OCI-LY3 (cell line): ENCODE results near the gene SP7.
A peak's percentile ranks its signal among the peaks of the same experiment; 100 is the strongest.

ENCODE experiments used
- H2AFZ ChIP-seq: fragments of 200-600, 300-600 bp; shearing (Covaris generic); 2 replicates; pipeline ENCODE4 v1.6.0; 2014; ENCODE audit warnings: antibody characterized with exemption, low read depth, low read length
- H3K27ac ChIP-seq: fragments of 200-600, 300-600 bp; sonication (generic); 2 replicates; pipeline ENCODE4 v1.5.1; 2014; ENCODE audit warnings: mild to moderate bottlenecking, low read length, moderate library complexity, mixed read lengths
- H3K27me3 ChIP-seq: fragments of 200-600, 300-600 bp; sonication (generic); 2 replicates; pipeline ENCODE4 v1.6.1; 2014; ENCODE audit warnings: low read depth, low read length, mixed read lengths
- H3K36me3 ChIP-seq: fragments of 200-600, 300-600 bp; sonication (generic); replicated peaks from 2 replicates; pipeline ENCODE3; 2014; ENCODE audit warnings: low read depth, low read length, mixed read lengths
- H3K4me1 ChIP-seq: fragments of 300-600, 200-600 bp; sonication (generic); 2 replicates; pipeline ENCODE4 v1.6.1; 2014; ENCODE audit warnings: low read length, mixed read lengths
- H3K4me2 ChIP-seq: fragments of 200-600, 300-600 bp; sonication (generic); 2 replicates; pipeline ENCODE4 v1.6.1; 2014; ENCODE audit warnings: low read length, mixed read lengths
- H3K4me3 ChIP-seq: fragments of 300-600, 200-600 bp; sonication (generic); 2 replicates; pipeline ENCODE4 v1.5.1; 2014; ENCODE audit warnings: antibody characterized with exemption, mild to moderate bottlenecking, low read length, moderate library complexity
- H3K79me2 ChIP-seq: fragments of 300-600, 200-600 bp; shearing (Covaris generic); 2 replicates; pipeline ENCODE4 v1.6.1; 2014; ENCODE audit warnings: mild to moderate bottlenecking, low read length, mixed read lengths
- H3K9ac ChIP-seq: fragments of 300-600, 200-600 bp; shearing (Covaris generic); 2 replicates; pipeline ENCODE4 v1.6.0; 2014; ENCODE audit warnings: mild to moderate bottlenecking, low read length, moderate library complexity
- H3K9me3 ChIP-seq: fragments of 200-600, 300-600 bp; shearing (Covaris generic); 2 replicates; pipeline ENCODE4 v1.6.1; 2014; ENCODE audit warnings: low read length, mixed read lengths; ENCODE audit not compliant: insufficient read depth
- H4K20me1 ChIP-seq: fragments of 200-600, 300-600 bp; sonication (generic); 2 replicates; pipeline ENCODE4 v1.6.1; 2016; ENCODE audit warnings: low read length, mixed read lengths; ENCODE audit not compliant: insufficient read depth
- EZH2phosphoT487 ChIP-seq: fragments of 200-600 bp; shearing (Covaris generic); IDR thresholded peaks from 2 replicates; pipeline ENCODE4 v1.6.1; 2018; ENCODE audit warnings: antibody characterized with exemption, mixed run types, low read depth
- TF ChIP-seq, protein P1 (sequence below): fragments of 200-600, 300-600 bp; sonication (generic); IDR thresholded peaks from 2 replicates; pipeline ENCODE4 v1.5.1; 2014; ENCODE audit warnings: antibody characterized with exemption, low read length, low read depth

The SP7 gene

DNA sequence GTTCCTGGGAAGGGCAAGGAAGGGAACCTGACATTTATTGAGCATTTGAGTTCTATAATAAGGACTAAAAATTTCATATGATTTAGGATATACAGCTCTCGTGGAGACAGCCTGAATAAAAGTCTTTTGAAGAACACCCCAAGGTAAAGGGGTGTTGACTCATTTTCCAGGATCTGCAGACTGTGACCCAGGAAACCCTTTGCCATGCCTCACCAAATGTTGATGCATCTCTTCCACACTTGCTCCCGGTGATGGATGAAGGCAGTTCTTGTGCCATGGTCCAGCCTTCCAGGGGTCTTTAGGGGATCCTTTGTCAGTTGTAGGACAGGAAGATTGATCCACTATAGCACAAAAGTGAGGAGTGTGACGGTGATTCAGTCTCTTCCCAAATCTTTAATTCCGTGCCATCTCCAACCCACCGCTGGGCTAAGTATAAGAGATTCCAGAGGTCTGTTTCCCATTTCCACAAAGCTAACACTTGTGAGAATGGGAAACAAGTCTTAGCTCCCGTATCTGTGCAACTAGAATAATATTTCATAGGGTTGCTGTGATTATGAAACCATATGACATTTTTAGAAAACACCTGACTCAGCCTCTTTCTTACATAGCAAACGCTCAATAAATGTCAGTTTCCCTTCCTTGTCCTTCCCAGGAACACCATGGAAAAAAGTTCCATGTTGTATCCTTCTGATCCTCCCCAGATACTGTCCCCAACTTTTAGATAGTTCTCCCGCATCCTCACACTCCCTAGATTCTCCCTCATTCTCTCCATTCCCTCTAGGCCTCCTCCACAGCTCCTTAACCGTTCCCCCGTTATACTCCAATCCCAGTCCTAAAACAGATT is 15.6 kb downstream of the SP7 start:
- no peaks in the 10 kb centered on the region for H3K9me3 ChIP-seq
- H3K4me2 ChIP-seq: peak overlapping the region; percentile 89
- no peaks in the 10 kb centered on the region for H3K27me3 ChIP-seq
- peak overlapping the region; percentile 87 for H3K9ac ChIP-seq
- peak overlapping the region; percentile 86 for H3K4me3 ChIP-seq
- peaks cover 16% of the 10 kb centered on the region for H3K4me1 ChIP-seq
- H3K27ac ChIP-seq: peak overlapping the region; percentile 84; the same call in 1 of the 2 replicates
- H3K36me3 ChIP-seq: peaks cover 10% of the 10 kb centered on the region
- TF ChIP-seq EZH2phosphoT487: no peak
- TF ChIP-seq, protein P1, sequence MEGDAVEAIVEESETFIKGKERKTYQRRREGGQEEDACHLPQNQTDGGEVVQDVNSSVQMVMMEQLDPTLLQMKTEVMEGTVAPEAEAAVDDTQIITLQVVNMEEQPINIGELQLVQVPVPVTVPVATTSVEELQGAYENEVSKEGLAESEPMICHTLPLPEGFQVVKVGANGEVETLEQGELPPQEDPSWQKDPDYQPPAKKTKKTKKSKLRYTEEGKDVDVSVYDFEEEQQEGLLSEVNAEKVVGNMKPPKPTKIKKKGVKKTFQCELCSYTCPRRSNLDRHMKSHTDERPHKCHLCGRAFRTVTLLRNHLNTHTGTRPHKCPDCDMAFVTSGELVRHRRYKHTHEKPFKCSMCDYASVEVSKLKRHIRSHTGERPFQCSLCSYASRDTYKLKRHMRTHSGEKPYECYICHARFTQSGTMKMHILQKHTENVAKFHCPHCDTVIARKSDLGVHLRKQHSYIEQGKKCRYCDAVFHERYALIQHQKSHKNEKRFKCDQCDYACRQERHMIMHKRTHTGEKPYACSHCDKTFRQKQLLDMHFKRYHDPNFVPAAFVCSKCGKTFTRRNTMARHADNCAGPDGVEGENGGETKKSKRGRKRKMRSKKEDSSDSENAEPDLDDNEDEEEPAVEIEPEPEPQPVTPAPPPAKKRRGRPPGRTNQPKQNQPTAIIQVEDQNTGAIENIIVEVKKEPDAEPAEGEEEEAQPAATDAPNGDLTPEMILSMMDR: no peak
- no peak overlapping the region for H2AFZ ChIP-seq
- H4K20me1 ChIP-seq: no peaks in the 10 kb centered on the region
- H3K79me2 ChIP-seq: peaks cover 7% of the 10 kb centered on the region

DNA sequence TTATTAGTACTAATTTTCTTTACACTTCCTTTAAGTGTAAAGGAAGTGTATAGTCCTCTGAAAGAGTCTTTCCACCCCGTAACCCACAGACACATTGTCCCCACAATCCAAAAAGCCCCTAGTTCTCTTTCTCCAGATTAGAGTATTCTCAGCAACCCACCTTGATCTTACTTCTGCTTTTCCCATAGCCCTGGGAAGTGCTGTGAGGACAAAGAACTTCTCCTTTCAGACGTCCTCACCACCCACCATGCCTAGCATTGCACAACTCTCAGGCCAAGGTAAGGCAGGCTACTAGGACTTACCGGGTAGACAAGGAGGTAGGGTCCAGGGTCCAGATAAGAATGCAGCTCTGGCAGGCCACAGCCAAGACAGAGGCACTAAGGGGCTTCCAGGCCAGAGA is 22.2 kb downstream of the SP7 start:
- H4K20me1 ChIP-seq: no peaks in the 10 kb centered on the region
- peaks cover 22% of the 10 kb centered on the region for H3K36me3 ChIP-seq
- peaks cover 6% of the 10 kb centered on the region; the same call in 1 of the 2 replicates for H3K4me1 ChIP-seq
- no peak overlapping the region for H3K9ac ChIP-seq
- H2AFZ ChIP-seq: no peak overlapping the region
- H3K79me2 ChIP-seq: no peaks in the 10 kb centered on the region
- H3K27me3 ChIP-seq: no peaks in the 10 kb centered on the region
- H3K4me2 ChIP-seq: no peak overlapping the region
- TF ChIP-seq, protein P1: no peak
- no peak for TF ChIP-seq EZH2phosphoT487
- no peaks in the 10 kb centered on the region for H3K9me3 ChIP-seq
- H3K27ac ChIP-seq: no peak overlapping the region
- H3K4me3 ChIP-seq: no peak overlapping the region

DNA sequence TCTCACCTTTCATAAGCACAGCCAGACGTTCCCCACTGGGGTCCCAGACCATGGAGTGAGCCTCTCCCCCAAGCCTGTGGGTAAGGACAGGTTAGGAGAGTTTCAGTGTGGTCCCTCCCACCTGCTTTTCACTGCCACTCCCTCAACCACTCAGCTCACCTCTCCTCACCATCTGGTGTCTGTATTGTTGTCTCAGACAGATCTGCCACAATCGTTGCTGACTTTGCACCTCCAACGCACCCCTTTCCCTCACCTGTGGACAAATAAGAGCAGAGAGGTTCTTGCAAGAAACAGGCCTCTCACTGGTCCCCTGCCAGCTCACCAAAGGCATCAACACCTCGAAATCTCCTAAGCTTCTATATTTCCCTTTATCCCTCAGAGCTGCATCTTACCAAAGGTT is 27.9 kb downstream of the SP7 start:
- Histone ChIP-seq H3K4me2 (no peak overlapping the region), H3K27ac (no peak overlapping the region)

DNA sequence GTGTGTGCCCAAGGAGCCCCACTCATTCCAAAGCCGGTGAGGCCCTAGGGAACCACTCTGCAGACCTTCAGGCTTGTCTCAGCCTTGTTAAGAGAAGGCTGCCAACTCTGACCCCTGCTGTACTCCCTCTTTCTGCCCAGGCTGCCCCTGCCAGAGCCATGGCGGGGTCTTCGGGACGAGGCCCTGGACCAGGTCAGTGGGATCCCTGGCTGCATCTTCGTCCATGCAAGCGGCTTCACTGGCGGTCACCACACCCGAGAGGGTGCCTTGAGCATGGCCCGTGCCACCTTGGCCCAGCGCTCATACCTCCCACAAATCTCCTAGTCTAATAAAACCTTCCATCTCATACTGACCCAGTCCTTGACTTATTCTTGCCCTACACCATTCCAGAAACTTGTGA is 29.3 kb downstream of the SP7 start:
- Histone ChIP-seq H3K4me2 (no peak overlapping the region), H2AFZ (no peak overlapping the region), H3K27ac (no peak overlapping the region), H3K79me2 (no peaks in the 10 kb centered on the region), H4K20me1 (no peaks in the 10 kb centered on the region), H3K36me3 (peaks cover 36% of the 10 kb centered on the region), H3K4me3 (no peak overlapping the region), H3K9me3 (no peaks in the 10 kb centered on the region), H3K27me3 (no peaks in the 10 kb centered on the region), H3K4me1 (no peaks in the 10 kb centered on the region), H3K9ac (no peak overlapping the region)
- TF ChIP-seq, protein P1: no peak
- no peak for TF ChIP-seq EZH2phosphoT487

More for the DNA sequence above, 27.9 kb downstream of the SP7 start:
- Histone ChIP-seq H3K4me3 (no peak overlapping the region), H3K36me3 (peaks cover 31% of the 10 kb centered on the region), H4K20me1 (no peaks in the 10 kb centered on the region), H3K27me3 (no peaks in the 10 kb centered on the region), H2AFZ (no peak overlapping the region), H3K9me3 (no peaks in the 10 kb centered on the region), H3K9ac (no peak overlapping the region), H3K79me2 (no peaks in the 10 kb centered on the region), H3K4me1 (no peaks in the 10 kb centered on the region)
- TF ChIP-seq, protein P1: no peak
- no peak for TF ChIP-seq EZH2phosphoT487
